Tibial nerve (tissue), 3 donors: ENCODE measurements around the gene FBXL17.

Experiments used
- POLR2A ChIP-seq, 2 donors: fragments of 450-650 bp; IDR thresholded peaks; one replicate each; pipeline ENCODE4 v1.6.1; 2017; ENCODE audit warnings: antibody characterized with exemption in 2 of 2, mild to moderate bottlenecking in 2 of 2, moderate library complexity in 2 of 2
- TF ChIP-seq, protein P1 (sequence below), 5 experiments: fragments of 200-600 bp in 3 of 5; fragments of 450-650 bp in 2 of 5; sonication (generic) in 3 of 5; IDR thresholded peaks; one replicate each; pipeline ENCODE4 v1.5.1; 2016 to 2019; ENCODE audit warnings: antibody characterized with exemption in 5 of 5, mild to moderate bottlenecking in 3 of 5, moderate library complexity in 2 of 5

DNA sequence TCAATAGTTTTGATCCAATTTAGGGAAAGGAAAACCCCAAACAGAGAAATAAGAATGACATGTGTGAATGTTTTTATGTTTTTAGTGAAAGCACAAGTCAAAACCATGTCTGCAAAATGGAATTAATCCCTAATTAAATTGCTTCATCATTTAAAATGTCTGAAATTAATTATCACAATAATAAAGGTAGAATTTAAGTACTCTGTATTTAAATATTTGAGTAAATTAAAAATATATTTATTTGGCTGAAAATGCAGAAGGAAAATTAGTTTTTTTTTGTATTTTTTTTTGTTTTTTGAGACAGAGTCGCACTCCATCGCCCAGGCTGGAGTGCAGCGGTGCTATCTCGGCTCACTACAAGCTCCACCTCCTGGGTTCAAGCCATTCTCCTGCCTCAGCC lies 380.7 kb downstream of the FBXL17 start:
- TF ChIP-seq, protein P1, sequence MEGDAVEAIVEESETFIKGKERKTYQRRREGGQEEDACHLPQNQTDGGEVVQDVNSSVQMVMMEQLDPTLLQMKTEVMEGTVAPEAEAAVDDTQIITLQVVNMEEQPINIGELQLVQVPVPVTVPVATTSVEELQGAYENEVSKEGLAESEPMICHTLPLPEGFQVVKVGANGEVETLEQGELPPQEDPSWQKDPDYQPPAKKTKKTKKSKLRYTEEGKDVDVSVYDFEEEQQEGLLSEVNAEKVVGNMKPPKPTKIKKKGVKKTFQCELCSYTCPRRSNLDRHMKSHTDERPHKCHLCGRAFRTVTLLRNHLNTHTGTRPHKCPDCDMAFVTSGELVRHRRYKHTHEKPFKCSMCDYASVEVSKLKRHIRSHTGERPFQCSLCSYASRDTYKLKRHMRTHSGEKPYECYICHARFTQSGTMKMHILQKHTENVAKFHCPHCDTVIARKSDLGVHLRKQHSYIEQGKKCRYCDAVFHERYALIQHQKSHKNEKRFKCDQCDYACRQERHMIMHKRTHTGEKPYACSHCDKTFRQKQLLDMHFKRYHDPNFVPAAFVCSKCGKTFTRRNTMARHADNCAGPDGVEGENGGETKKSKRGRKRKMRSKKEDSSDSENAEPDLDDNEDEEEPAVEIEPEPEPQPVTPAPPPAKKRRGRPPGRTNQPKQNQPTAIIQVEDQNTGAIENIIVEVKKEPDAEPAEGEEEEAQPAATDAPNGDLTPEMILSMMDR (IDR thresholded peaks at IDR 0.05) = no peak
- no peak for TF ChIP-seq POLR2A (IDR thresholded peaks at IDR 0.05)
